ENCODE measurements around the gene LAMB1.
A peak's percentile ranks its signal among the peaks of the same experiment; 100 is the strongest.
"Not testable (repeated sequence)": the region's sequence is repeated elsewhere in the genome, so short reads cannot be mapped to it uniquely, and the experiment has no call there.

The LAMB1 gene

GRCh38 chr7:107945332-107945731 lies 57.6 kb downstream of the LAMB1 start:
- DNase-seq (ENCODE audit: low spot score): no peak

GRCh38 chr7:107944411-107945169 lies 58.4 kb downstream of the LAMB1 start:
- no peak for DNase-seq (ENCODE audit: low spot score)

- no peak for DNase-seq (ENCODE audit: low spot score)
Measured at GRCh38 chr7:107943018-107943417, 59.9 kb downstream of the LAMB1 start.

GRCh38 chr7:107940951-107941350 lies 62.0 kb downstream of the LAMB1 start:
- DNase-seq (ENCODE audit: low spot score): no peak

- DNase-seq (ENCODE audit: low spot score): no peak
Measured at GRCh38 chr7:107939573-107940489, 63.1 kb downstream of the LAMB1 start.

GRCh38 chr7:107938456-107939250 lies 64.3 kb downstream of the LAMB1 start:
- DNase-seq (ENCODE audit: low spot score): no peak

- DNase-seq (ENCODE audit: low spot score): no peak
Measured at GRCh38 chr7:107937531-107937930, 65.4 kb downstream of the LAMB1 start.

GRCh38 chr7:107936312-107936711 lies 66.6 kb downstream of the LAMB1 start:
- DNase-seq (ENCODE audit: low spot score): no peak

GRCh38 chr7:107934991-107935770 lies 67.8 kb downstream of the LAMB1 start:
- no peak for DNase-seq (ENCODE audit: low spot score)

GRCh38 chr7:107933386-107934013 lies 69.5 kb downstream of the LAMB1 start:
- no peak for DNase-seq (ENCODE audit: low spot score)

- no peak for DNase-seq (ENCODE audit: low spot score)
Measured at GRCh38 chr7:107932805-107933204, 70.2 kb downstream of the LAMB1 start.

- no peak for DNase-seq (ENCODE audit: low spot score)
Measured at GRCh38 chr7:107931740-107932515, 71.0 kb downstream of the LAMB1 start.

- no peak for DNase-seq (ENCODE audit: low spot score)
Measured at GRCh38 chr7:107926481-107926880, 76.5 kb downstream of the LAMB1 start.

GRCh38 chr7:107924841-107925504 lies 78.0 kb downstream of the LAMB1 start:
- DNase-seq (ENCODE audit: low spot score): peak; percentile 0

GRCh38 chr7:107922886-107923285 lies 80.1 kb downstream of the LAMB1 start:
- DNase-seq (ENCODE audit: low spot score): no peak

GRCh38 chr7:107921826-107922225 lies 81.1 kb downstream of the LAMB1 start:
- not testable (repeated sequence) for DNase-seq (ENCODE audit: low spot score)

GRCh38 chr7:107920048-107920772 lies 82.8 kb downstream of the LAMB1 start:
- DNase-seq (ENCODE audit: low spot score): no peak

- DNase-seq (ENCODE audit: low spot score): no peak
Measured at GRCh38 chr7:107918948-107919347, 84.0 kb downstream of the LAMB1 start.

Data from CD4-positive, alpha-beta T cell treated with Interleukin-15 for 4 hours (primary cell).